Mesenteric fat pad (tissue), 1 donor: ENCODE data around the gene TSHZ2. TPM values are rescaled to one million over a fixed set of nuclear protein-coding genes. Genes with fewer than 3 reads are reported as not detected.
"Not testable (repeated sequence)": the region's sequence is repeated elsewhere in the genome, so short reads cannot be mapped to it uniquely, and the experiment has no call there.

ENCODE experiments used
- DNase-seq: peaks from one replicate; pipeline ENCODE4 v3.0.0-alpha.2; 2020; ENCODE audit warnings: low spot score
- total RNA-seq: library from RNA; stranded (reverse); fragmentation: NEBNext Ultra II Directional; extraction: Animal tissue kit (Norgen Biotek cat#: 25700); gene quantifications from one replicate; pipeline ENCODE4 v1.2.1, GENCODE V29; 2021
- donor health status: DM: yes; HTN: yes; CAD: no.

Gene TSHZ2
- total RNA-seq, 1 donor from 2014 or later = 60.5 TPM

DNA sequence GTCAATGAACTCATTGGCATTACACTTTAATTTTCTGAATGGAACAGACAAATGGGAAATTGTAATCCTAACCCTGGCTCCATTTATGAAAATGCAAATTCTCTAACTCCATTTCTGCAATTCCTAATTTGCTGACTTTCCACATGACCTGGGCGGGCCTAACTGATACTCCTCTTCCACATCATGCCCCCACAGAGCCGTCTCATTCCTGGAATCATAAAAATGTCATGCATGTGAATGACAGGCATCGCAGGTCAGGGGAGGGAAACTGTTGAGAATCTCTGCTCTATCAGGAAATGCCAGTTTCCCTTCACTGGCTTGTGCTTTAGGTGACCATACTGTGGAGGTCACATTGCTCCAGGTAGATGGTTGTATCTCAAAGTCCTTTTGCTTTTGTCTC is 456.4 kb downstream of the TSHZ2 start:
- no peak for DNase-seq

DNA sequence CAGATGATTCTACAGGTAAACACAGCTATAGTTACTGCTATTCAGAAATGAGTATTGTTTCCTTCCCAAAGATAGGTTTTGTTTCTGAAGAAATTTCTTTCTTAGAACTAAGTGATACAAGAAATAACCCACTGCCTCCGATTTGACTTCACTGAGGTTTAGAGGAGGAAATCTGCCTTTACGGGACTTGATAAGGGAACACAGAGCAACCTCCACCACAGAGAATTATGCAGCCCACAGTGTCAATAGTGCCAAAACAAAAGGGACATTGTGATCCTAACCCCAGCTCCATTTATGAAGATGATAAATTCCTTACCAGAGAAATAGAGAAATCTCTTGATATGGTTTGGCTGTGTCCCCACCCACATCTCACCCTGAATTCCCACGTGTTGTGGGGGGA is 456.8 kb downstream of the TSHZ2 start:
- DNase-seq = no peak

DNA sequence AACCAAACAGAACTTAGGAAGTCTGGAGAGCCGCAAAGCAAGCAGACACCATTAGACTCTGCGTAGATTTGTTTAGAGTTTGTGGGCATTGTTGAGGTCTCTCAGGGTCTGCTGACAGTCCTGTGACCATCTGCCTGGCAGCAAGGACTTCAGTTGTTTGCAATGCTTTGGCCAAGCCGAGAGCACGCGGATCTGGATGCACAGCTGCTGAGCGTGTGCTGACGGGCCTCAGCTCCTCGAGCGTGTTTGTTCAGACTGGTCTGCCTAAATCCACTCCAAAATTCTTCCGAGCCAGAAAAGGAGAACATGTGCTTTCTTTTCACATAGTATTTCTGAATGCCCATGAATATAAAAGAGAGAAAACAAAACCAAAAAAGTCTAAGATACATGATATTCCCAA is 462.5 kb downstream of the TSHZ2 start:
- no peak for DNase-seq

DNA sequence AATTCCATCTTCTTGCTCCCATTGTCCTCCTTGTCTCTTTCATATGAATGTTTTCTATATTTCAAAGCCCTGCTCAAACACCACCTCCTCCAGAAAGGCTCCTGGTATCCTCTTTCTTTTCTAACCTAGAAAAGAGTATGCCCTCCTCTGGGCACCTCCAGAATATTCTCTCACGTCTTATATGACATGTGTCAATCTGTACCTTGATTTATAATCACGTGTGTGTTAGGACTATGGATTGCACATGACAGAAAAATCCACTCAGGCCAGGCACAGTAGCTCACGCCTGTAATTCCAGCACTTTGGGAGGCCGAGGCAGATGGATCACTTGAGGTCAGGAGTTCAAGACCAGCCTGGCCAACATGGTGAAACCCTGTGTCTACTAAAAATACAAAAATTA is 464.8 kb downstream of the TSHZ2 start:
- not testable (repeated sequence) for DNase-seq

DNA sequence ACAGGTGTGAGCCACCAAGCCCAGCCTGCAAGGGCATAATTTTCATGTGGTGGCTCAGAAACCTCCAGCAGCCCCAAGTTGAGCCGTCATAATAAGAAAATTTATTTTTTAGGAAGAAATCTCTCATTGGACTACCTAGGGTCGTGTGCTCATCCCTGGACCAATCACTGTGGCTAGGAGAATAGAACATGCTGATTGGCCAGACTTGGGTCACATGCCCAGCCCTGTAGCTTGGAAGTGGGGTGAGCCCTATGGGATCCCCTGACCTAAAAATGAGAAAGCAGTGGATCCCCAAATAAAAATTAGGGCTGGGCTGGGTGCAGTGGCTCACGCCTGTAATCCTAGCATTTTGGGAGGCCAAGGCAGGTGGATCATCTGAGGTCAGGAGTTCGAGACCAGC is 466.2 kb downstream of the TSHZ2 start:
- DNase-seq = no peak

DNA sequence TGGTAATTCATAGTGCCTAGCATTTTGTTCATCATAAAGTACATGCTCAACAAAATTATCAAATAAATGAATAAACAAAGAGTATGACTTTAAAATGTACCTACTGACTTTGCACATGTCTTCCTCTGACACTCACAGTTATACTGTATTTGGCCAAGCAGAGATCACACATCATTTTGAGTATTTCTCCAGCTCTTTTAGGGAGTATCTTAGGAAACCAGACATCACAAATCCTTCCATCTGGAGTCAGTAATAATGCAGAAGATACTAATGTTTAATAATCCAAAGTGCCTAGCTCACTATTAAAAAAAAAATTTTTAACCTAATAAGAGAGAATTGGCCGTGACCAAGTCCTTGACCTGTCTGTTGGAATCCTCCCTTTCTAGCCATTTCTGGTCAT is 466.9 kb downstream of the TSHZ2 start:
- no peak for DNase-seq

DNA sequence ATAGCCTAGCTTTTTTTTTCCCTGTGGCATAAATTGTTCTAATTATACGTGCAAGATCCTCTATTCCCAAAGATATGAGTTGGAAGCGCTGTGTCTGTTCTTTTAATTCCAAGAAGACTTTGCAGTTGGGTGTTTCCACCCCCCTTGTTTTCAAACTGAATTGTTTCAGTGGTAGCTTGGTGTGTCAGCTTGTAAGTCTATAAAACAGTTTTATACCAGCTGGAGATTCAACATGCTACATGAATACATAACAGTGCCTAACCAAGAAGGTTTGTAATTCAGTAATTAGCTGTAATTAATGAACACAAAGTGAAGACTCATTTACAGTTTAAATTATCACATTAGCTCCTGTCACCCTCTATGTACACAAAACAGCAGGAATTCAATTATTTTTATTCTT is 467.5 kb downstream of the TSHZ2 start:
- no peak for DNase-seq

DNA sequence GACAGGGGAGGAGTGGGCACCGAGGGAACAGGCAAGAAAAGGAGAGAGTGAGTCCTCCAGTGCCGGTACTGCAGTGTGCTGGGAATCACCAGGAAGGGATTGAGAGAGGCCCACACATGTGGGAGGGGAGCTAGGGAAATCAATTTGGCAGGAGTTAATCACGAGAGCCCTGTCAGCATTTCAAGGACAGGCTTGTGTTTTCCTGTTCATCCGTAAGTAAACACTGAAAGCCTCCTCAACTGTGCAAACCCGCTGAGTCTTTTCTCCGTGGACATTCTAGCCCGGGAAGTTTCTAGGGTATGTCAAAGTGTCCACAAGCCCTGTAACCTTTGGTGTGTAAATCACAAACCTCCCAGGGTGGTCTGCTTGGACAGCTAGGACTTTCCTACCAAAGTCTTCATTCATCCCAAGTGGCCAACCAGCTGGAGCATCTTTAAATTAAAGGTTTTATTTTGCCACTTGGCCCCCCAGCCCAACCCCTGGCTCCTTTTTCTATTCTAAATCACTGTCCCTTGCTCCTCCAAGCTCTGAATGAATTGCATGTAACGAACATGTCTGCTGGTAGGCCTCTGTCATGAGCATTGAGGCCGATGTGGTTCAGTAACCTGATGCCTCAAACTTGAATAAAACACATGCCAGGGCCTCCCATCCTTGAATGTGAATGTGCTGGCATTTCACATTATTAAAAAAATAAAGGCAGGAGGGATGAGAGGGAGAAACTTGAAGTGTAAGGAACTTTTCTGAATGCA is 472.4 kb downstream of the TSHZ2 start:
- no peak for DNase-seq

DNA sequence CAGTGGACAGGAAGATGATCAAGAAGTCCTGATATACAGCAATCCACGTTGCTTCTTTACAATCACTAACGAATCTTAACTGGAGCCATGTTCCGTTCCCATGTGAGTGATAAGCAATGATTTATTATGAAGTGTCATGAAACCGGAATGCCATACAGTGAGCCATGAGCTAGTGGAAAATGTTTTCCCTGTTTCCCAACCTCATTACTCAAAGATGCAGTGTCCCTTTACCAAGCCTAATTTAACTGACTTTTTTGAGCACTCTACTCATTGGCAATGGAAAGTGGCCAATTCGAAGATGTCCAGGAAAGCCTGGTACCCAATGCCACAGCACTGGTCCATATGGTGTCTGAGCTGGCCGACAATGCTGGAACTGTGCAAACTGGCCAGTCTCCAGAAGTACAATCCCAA is 473.2 kb downstream of the TSHZ2 start:
- DNase-seq = no peak

DNA sequence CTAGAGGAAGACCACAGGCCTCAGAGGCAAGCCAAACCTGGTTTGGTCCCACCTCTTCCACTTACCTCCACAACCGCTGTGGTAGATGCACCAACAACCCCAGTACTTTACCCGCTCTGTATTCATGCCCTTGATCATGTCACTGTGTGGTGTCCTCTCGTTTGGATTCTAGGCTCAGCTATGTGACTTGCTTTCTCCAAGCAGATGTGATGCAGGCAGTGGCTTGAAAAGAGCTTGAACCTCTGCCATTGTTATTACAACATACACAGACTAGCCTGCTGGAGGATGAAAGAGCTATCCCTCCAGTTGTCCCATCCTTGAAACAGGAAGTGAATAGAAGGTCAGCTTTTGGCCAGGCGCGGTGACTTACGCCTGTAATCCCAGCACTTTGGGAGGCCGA is 473.8 kb downstream of the TSHZ2 start:
- DNase-seq = no peak

DNA sequence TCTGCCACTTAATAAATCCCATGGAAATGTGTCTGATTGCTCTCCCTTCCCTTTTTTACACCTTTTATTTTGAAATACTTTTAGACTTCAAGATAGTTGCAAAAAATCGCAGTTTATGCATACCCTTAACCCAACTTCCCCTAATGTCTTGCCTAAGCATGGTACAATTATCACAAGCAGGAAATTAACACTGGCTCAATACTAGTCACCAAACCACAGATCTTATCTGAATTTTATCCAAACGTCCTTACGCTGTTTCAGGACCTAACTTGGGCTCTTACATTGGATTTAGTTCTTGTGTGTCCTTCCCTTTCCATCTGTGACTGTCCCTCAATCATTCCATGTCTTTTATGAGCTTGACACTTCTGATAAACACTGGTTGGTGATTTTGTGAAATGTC is 475.2 kb downstream of the TSHZ2 start:
- DNase-seq = no peak

DNA sequence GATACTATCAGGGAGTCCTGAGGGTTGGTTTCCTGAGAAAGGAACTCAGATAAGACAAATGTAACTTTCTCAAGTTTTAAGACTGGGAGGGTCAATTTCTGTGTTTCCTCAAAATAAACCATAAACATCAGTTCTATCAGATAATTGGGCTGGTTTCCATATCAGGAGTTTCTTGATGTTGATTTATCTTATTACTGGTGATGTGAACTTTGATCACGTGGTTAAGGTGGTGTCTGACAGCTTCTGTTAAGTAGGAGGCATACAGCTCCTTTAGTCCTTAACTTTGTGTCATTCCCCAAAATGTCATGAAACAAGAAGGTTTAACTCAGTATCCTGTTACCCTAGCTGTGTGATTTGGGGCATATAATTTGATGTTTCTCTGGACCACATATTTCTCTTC is 476.3 kb downstream of the TSHZ2 start:
- DNase-seq = no peak

DNA sequence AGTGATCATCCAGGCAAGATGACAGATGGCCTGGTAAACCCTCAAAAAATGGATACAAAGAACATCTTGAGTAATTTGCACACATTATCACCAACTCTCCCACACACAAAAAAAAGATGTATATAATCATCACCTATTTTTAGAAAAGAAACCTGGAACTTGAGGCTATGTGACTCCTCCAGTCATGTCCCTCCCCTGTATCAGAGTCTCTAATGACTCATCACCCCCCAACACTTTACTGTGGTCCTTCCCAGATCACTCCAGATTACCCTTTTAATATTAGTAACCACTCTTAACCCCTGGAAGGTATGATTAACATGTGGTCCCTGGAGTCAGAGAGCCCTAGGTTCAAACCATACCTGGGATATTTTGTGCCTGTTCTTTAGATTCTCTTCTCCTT is 476.7 kb downstream of the TSHZ2 start:
- DNase-seq = no peak

DNA sequence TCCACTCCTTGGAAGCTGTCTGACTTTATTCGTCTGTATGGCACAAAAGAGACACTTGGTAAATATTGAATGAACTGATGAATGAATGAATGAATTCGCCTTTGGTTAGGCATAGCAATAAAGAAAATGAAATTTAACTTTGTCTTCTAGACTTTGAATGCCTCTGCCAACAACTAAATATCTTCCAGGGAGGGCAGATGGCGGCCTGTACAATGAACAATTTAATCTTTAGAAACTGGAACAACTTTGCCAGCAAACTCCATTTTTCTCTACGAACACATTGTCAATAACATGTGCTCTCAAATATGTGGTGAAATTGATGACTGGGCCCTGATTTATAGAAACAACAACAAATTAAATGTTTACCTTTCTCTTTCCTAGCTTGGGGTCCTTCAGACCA is 480.9 kb downstream of the TSHZ2 start:
- DNase-seq = no peak

DNA sequence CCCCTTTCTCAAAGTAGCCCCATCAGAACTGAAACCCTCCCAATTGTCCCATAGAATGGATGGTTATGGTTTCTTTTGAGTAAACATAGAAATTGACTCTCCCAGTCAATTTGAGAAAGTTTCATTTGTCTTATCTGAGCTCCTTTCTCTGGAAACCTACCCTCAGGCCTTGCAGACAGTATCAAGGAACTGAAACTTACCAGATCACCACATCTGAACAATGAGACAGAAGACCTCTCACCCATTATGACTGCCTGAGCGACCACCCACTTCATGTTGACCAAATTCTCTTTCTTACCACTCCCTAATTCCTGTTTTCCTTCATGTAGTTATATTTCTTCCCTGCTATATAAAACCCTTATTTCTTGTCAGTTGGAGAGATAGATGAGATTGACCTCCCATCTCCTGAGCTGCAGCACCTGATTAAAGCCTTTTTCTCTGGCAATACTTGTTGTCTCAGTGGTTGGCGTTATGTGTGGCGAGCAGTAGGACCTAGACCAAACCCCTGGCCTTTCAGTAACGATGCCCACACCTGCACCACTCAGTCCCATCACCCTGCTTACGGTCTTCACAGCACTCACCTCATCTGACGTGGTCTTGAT is 482.6 kb downstream of the TSHZ2 start:
- DNase-seq = no peak

DNA sequence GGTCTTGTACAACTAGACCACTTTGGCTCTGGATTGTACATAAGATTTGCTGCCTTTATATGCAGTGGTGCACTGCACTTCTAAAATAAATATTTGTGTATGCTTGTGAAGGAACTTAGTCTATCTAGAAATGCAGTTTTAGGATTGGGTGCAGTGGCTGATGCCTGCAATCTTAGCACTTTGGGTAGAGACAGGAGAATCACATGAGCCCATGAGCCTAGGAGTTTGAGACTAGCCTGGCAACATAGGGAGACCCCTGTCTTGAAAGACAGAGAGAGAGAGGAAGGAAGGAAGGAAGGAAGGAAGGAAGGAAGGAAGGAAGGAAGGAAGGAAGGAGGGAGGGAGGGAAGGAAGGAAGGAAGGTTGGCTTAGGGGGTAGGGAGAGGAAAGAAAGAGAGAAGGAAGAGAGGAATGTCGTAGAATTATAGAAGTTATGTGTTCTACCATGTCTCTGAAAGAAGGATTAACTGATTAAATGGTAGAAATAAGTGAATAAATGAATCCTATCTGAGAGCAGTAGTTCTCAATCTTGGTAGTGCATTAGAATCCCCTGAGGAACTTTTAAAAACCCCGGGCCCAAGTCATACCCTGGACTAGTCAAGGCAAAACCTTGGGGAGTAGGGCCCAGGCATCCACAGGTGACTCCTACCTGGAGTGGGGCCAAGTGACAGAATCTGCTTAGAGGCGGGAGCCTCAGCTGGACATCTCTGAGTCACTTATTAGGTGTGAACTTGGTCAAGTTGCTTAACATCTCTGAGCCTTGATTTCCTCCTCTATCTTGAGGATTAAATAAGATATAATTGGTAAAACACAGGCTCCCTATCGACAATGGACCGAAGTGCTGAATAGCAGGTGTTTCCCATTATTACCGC is 491.2 kb downstream of the TSHZ2 start:
- DNase-seq = no peak

DNA sequence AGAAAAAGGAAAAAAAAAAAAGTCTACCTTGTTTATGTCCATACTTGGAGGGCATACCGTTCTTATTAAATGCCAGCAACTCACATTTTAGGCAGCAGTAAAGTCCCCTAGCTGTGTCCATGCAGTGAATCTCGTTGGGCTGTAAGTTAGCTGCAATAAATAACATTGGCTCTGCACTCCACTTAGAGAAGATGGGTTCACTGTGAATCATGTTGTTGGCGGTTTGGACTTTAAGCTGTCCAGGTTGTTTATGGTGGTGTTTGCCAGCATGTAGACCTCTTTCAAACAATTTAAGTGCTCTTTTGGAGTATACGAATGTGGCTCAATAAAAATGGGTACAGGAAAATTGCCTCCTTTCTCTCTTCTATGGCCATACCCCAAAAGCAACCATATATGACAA is 494.1 kb downstream of the TSHZ2 start:
- DNase-seq = no peak

DNA sequence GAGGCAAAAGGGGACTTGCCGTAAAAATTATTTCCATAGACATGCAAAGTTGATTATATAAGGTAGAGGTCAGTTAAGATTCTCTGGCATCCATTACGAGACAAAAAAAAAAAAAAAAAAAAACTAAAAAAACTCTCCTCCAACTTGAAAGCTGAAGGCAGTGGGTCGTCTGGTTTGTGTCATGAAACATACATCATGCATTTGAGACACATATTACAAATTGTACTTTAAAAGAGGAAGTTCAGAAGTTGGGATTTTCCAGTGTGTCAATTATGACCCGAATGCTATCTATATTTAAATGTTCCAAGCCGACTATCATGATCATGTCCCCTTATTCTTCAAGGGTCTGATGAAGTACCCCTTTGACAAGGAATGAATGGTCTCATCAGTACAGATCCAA is 496.4 kb downstream of the TSHZ2 start:
- no peak for DNase-seq

DNA sequence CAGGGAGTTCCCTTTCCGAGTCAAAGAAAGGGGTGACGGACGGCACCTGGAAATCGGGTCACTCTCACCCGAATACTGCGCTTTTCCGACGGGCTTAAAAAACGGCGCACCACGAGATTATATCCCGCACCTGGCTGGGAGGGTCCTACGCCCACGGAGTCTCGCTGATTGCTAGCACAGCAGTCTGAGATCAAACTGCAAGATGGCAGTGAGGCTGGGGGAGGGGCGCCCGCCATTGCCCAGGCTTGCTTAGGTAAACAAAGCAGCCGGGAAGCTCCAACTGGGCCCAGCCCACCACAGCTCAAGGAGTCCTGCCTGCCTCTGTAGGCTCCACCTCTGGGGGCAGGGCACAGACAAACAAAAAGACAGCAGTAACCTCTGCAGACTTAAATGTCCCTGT is 500.7 kb downstream of the TSHZ2 start:
- not testable (repeated sequence) for DNase-seq

DNA sequence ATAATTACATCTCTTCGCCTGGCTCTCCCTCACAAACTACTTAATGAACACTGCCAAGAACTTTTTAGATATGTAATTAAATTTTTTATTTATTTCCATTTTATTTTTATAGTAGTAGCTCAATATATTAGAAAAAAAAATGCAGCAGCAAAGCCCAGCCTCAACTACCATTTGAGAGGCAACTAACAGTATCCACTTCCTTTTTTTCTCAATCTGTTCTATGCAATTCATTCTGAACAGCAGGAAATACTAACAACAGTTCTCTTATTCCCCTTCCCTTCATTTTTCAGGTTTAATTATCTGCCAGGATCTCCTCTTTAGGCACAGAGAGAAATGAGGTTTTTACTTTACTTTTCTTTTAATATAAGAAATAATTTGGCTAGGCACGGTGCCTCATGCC is 508.8 kb downstream of the TSHZ2 start:
- no peak for DNase-seq

DNA sequence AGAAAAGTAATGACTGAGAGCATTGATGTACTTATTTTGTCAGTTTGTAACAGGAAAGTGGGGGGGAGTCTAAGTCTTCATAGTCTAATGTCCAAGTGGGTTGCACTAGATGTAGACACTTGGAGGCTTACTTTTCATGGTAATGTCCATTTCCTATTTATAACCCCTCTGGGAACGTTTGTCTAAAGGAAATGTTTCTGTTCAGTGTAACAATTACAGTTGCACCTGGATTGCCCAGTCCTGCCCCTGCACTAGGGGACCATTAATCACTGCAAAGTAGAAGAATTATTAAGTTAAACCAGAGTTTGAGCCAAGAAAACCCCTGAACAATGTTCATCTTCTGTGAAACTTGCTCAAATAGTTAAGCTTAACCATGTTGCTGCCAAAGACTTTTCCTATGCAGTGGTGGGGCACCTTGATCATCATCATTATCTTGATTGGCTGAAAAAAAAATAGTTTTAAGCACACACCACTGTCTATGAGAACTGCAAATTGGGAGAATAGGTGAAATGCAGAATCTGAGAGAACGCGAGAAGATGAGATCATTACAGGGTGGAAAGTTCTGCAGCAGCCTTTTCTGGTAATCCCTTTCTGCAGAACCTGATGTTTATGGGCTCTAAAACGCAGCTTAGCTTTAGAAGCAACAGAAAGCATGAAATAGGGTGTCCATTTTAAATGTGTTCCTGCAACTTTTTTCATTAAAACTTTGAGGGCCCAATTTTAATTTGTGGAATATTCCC is 515.5 kb downstream of the TSHZ2 start:
- no peak for DNase-seq
